Measurements from ENCODE around the gene DUOX1. TPM values are rescaled to one million over a fixed set of nuclear protein-coding genes. Genes with fewer than 3 reads are reported as not detected.

DUOX1 gene
- total RNA-seq, 1 donor from 2014 or later: 0.07 TPM

GRCh38 chr15:45165536-45165935 is 35.7 kb downstream of the DUOX1 start:
- intact Hi-C loops (cut with micrococcal nuclease): loop anchor here (5.0 kb wide), 1 partner anchor 143 kb away; the partner anchor contains the start of gene SORD

GRCh38 chr15:45166834-45167630 is 37.2 kb downstream of the DUOX1 start:
- intact Hi-C loops (cut with micrococcal nuclease): loop anchor here (1.0 to 5.0 kb wide), 7 partner anchors 21 to 232 kb away; partner anchors contain the start of gene SORD

GRCh38 chr15:45167631-45168205 is 37.9 kb downstream of the DUOX1 start:
- intact Hi-C loops (cut with micrococcal nuclease): loop anchor here (1.0 to 5.0 kb wide), 7 partner anchors 21 to 232 kb away; partner anchors contain the start of gene SORD

GRCh38 chr15:45168286-45168685 is 38.5 kb downstream of the DUOX1 start:
- intact Hi-C loops (cut with micrococcal nuclease): loop anchor here (5.0 kb wide), 1 partner anchor 146 kb away; the partner anchor contains the start of gene SORD

GRCh38 chr15:45168751-45169551 is 39.2 kb downstream of the DUOX1 start:
- intact Hi-C loops (cut with micrococcal nuclease): loop anchor here (5.0 kb wide), 1 partner anchor 147 kb away; the partner anchor contains the start of gene SORD

- intact Hi-C loops (cut with micrococcal nuclease): loop anchor here (5.0 kb wide), 1 partner anchor 148 kb away; the partner anchor contains the start of gene SORD
Measured at GRCh38 chr15:45169608-45170480, 40.0 kb downstream of the DUOX1 start.

GRCh38 chr15:45171912-45172311 is 42.1 kb downstream of the DUOX1 start:
- intact Hi-C loops (cut with micrococcal nuclease): no loop called here

- intact Hi-C loops (cut with micrococcal nuclease): no loop called here
Measured at GRCh38 chr15:45174069-45174468, 44.3 kb downstream of the DUOX1 start.

GRCh38 chr15:45174577-45174976 is 44.8 kb downstream of the DUOX1 start:
- intact Hi-C loops (cut with micrococcal nuclease): no loop called here

- intact Hi-C loops (cut with micrococcal nuclease): no loop called here
Measured at GRCh38 chr15:45177285-45177684, 47.5 kb downstream of the DUOX1 start.

GRCh38 chr15:45179221-45179985 is 49.6 kb downstream of the DUOX1 start:
- intact Hi-C loops (cut with micrococcal nuclease): no loop called here

- intact Hi-C loops (cut with micrococcal nuclease): no loop called here
Measured at GRCh38 chr15:45180201-45180600, 50.4 kb downstream of the DUOX1 start.

- intact Hi-C loops (cut with micrococcal nuclease): no loop called here
Measured at GRCh38 chr15:45180648-45181436, 51.0 kb downstream of the DUOX1 start.

- intact Hi-C loops (cut with micrococcal nuclease): no loop called here
Measured at GRCh38 chr15:45181491-45182285, 51.9 kb downstream of the DUOX1 start.

GRCh38 chr15:45182996-45183395 is 53.2 kb downstream of the DUOX1 start:
- intact Hi-C loops (cut with micrococcal nuclease): no loop called here

GRCh38 chr15:45183511-45183910 is 53.7 kb downstream of the DUOX1 start:
- intact Hi-C loops (cut with micrococcal nuclease): no loop called here

- intact Hi-C loops (cut with micrococcal nuclease): no loop called here
Measured at GRCh38 chr15:45184562-45185041, 54.8 kb downstream of the DUOX1 start.
